MCF 10A (cell line): ENCODE results near the gene GTF2I. TPM values are rescaled to one million over a fixed set of nuclear protein-coding genes. Genes with fewer than 3 reads are reported as not detected.

Experiments
- Bru-seq: library from RNA; stranded (reverse); fragments of 400-500 nt; gene quantifications from one replicate; lab custom pipeline; 2021; lab: Mats Ljungman, UMichigan
- BruChase-seq, 2 experiments: library from RNA; stranded (reverse); fragments of 400-500 nt; gene quantifications; one replicate each; lab custom pipeline; 2021; lab: Mats Ljungman, UMichigan
- BruUV-seq: library from RNA; stranded (reverse); fragments of 400-500 nt; replicated peaks from 2 replicates; lab custom pipeline; 2021; lab: Mats Ljungman, UMichigan
- CTCF ChIA-PET: fragments of 300-600 bp; sonication (Branson Sonifier 250); formaldehyde crosslinking; extraction: SDS; loops from one replicate; lab custom pipeline; 2021; ENCODE audit warnings: antibody characterized with exemption, inconsistent platforms; lab: Yijun Ruan, JAX
- POLR2A ChIA-PET: fragments of 300-600, 350-650 bp; sonication (Branson Sonifier 250); formaldehyde crosslinking; extraction: SDS; loops from one replicate; lab custom pipeline; 2020; ENCODE audit warnings: antibody characterized with exemption, inconsistent platforms; lab: Yijun Ruan, JAX
- DNase-seq: peaks from one replicate; pipeline ENCODE4 v3.0.0-alpha.2; 2018; ENCODE audit not compliant: unreplicated experiment
- H3K27ac Mint-ChIP-seq: one replicate; pipeline ENCODE4 v1.8.0; 2022; ENCODE audit warnings: mild to moderate bottlenecking, low read depth, mixed read lengths; ENCODE audit not compliant: unreplicated experiment
- H3K27me3 Mint-ChIP-seq: one replicate; pipeline ENCODE4 v1.8.0; 2022; ENCODE audit warnings: mixed read lengths; ENCODE audit not compliant: insufficient read depth, unreplicated experiment
- H3K36me3 Mint-ChIP-seq: one replicate; pipeline ENCODE4 v1.8.0; 2022; ENCODE audit warnings: mild to moderate bottlenecking, moderate library complexity, mixed read lengths; ENCODE audit not compliant: insufficient read depth, unreplicated experiment
- H3K4me1 Mint-ChIP-seq: one replicate; pipeline ENCODE4 v1.8.0; 2022; ENCODE audit warnings: mixed read lengths; ENCODE audit not compliant: insufficient read depth, unreplicated experiment
- H3K4me3 Mint-ChIP-seq: one replicate; pipeline ENCODE4 v1.8.0; 2022; ENCODE audit warnings: mild to moderate bottlenecking, moderate library complexity, mixed read lengths; ENCODE audit not compliant: unreplicated experiment
- H3K9me3 Mint-ChIP-seq: one replicate; pipeline ENCODE4 v1.8.0; 2022; ENCODE audit warnings: mixed read lengths; ENCODE audit not compliant: unreplicated experiment
- intact Hi-C: fragments of 100-400 bp; cut with micrococcal nuclease; formaldehyde crosslinking; loops from 2 replicates; pipeline ENCODE4 v1.14.1; 2022
- long read RNA-seq: library from polyadenylated mRNA; stranded (forward); transcript quantifications from one replicate; pipeline ENCODE4 v2.0.0, GENCODE V29; 2022
- total RNA-seq: library from RNA; stranded (reverse); gene quantifications from 2 replicates; pipeline ENCODE4 v1.2.3, GENCODE V29; 2022
- TF ChIP-seq, protein P1 (sequence below): fragments of 200-600 bp; IDR thresholded peaks from one replicate; pipeline ENCODE4 v1.8.0; 2022; ENCODE audit warnings: antibody characterized with exemption, mild to moderate bottlenecking; ENCODE audit not compliant: unreplicated experiment

GTF2I gene
- total RNA-seq (130 and 152 TPM in 2 replicates), Bru-seq, nascent RNA (percentile 81 among the genes with signal in this experiment), BruChase-seq, experiment 1, labeled RNA remaining after a 6-hour chase (percentile 83 among the genes with signal in this experiment), BruChase-seq, experiment 2, labeled RNA remaining after a 2-hour chase (percentile 78 among the genes with signal in this experiment)
- long read RNA-seq, full-length matches to known transcripts = 180 of 275 reads
- long read RNA-seq, partial matches to known transcripts = 59 of 275 reads
- long read RNA-seq, other reads (novel, unspliced or antisense) = 36 of 275 reads

DNA sequence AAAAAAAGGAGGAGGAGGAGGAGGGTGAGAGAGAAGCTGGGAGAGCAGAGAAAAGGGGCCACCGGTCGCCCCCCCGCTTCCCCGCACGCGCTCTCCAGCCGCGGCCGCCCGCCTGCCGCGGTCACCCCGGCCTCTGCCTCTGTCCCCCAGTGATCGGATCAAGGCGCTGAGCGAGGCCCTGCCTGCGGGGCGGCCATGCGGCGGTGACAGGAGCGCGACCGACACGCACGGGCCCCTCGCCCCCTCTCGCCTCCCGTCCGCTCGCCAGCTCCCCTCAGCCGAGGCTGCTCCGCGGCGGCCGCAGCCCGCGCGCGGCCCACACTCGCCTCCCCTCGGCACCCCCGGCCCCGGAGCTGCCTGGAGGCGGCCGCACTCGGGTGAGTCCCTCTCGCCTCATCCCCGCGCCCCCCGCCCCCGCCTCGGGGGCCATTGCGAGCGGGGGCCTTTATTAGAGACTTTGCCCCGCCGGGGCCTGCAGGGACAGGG, at the start of gene GTF2I:
Gene GTF2I (plus strand): TSS at position 27 of the 486 bp plus-strand sequence. CDS start 31,411 bp downstream, outside the sequence.
- intact Hi-C loops = loop anchor here (1.0 to 5.0 kb wide), 3 partner anchors 22 to 205 kb away; partner anchors contain the start of gene GTF2IRD1
- H3K27ac Mint-ChIP-seq = peak within 1 kb of the TSS; percentile 92
- no peak for DNase-seq
- H3K9me3 Mint-ChIP-seq = no peaks in the 10 kb centered on the region
- ChIA-PET CTCF (interaction anchor here (1.7 kb wide), 1 partner anchor 70 kb away, joined by 5 read pairs; no protein-coding TSS in a partner anchor), POLR2A (interaction anchor here (0.6 to 6.1 kb wide), 8 partner anchors 9 to 346 kb away, joined by 3 to 56 read pairs (median 5); no protein-coding TSS in a partner anchor)
- H3K27me3 Mint-ChIP-seq = no peaks in the 10 kb centered on the region
- peaks cover 25% of the 10 kb centered on the region for H3K4me1 Mint-ChIP-seq
- TF ChIP-seq, protein P1, sequence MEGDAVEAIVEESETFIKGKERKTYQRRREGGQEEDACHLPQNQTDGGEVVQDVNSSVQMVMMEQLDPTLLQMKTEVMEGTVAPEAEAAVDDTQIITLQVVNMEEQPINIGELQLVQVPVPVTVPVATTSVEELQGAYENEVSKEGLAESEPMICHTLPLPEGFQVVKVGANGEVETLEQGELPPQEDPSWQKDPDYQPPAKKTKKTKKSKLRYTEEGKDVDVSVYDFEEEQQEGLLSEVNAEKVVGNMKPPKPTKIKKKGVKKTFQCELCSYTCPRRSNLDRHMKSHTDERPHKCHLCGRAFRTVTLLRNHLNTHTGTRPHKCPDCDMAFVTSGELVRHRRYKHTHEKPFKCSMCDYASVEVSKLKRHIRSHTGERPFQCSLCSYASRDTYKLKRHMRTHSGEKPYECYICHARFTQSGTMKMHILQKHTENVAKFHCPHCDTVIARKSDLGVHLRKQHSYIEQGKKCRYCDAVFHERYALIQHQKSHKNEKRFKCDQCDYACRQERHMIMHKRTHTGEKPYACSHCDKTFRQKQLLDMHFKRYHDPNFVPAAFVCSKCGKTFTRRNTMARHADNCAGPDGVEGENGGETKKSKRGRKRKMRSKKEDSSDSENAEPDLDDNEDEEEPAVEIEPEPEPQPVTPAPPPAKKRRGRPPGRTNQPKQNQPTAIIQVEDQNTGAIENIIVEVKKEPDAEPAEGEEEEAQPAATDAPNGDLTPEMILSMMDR = peak; percentile 3
- BruUV-seq = TSS peak; percentile 41
- H3K36me3 Mint-ChIP-seq = peaks cover 13% of the 10 kb centered on the region
- peak within 1 kb of the TSS; percentile 76 for H3K4me3 Mint-ChIP-seq

- intact Hi-C loops = no loop called here
- DNase-seq = peak; percentile 85
These were observed 45.3 kb upstream of the GTF2I start for GRCh38 chr7:74612015-74612829.

GRCh38 chr7:74615933-74616780, 41.4 kb upstream of the GTF2I start:
- Mint-ChIP-seq H3K4me1 (peaks cover 11% of the 10 kb centered on the region), H3K36me3 (no peaks in the 10 kb centered on the region), H3K9me3 (no peaks in the 10 kb centered on the region), H3K4me3 (no peak overlapping the region), H3K27me3 (no peaks in the 10 kb centered on the region), H3K27ac (no peak overlapping the region)
- intact Hi-C loops = no loop called here
- ChIA-PET POLR2A (no interaction called here), CTCF (interaction anchor here (0.5 to 0.7 kb wide), 3 partner anchors 16 to 215 kb away, joined by 3 to 4 read pairs (median 4); no protein-coding TSS in a partner anchor)
- BruUV-seq = no TSS peak
- DNase-seq = no peak
- TF ChIP-seq, protein P1 = no peak

More at GRCh38 chr7:74612015-74612829, 45.3 kb upstream of the GTF2I start:
- TF ChIP-seq, protein P1 = no peak
- H3K36me3 Mint-ChIP-seq = peaks cover 9% of the 10 kb centered on the region
- no peaks in the 10 kb centered on the region for H3K9me3 Mint-ChIP-seq
- H3K27ac Mint-ChIP-seq = peak overlapping the region; percentile 86
- POLR2A ChIA-PET = interaction anchor here (0.7 to 3.3 kb wide), 15 partner anchors 9 to 134 kb away, joined by 3 to 56 read pairs (median 3); partner anchors contain the start of gene GTF2I
- BruUV-seq = no TSS peak
- peak overlapping the region; percentile 51 for H3K4me3 Mint-ChIP-seq
- H3K4me1 Mint-ChIP-seq = peaks cover 20% of the 10 kb centered on the region
- H3K27me3 Mint-ChIP-seq = no peaks in the 10 kb centered on the region
- CTCF ChIA-PET = interaction anchor here (0.6 to 1.6 kb wide), 4 partner anchors 8 to 195 kb away, joined by 3 to 5 read pairs (median 3); no protein-coding TSS in a partner anchor
